Lower lobe of right lung (tissue), 2 donors: ENCODE results near the gene SGCB. TPM values are rescaled to one million over a fixed set of nuclear protein-coding genes. Genes with fewer than 3 reads are reported as not detected.
A peak's percentile ranks its signal among the peaks of the same experiment; 100 is the strongest.

Experiments
- ATAC-seq, 2 donors: fragments of 200-7000 bp; cut with Tn5 transposase; one replicate each; pipeline ENCODE4 v1.9.1; 2020 to 2022; ENCODE audit warnings: mild to moderate bottlenecking in 2 of 2, moderate library complexity in 2 of 2
- DNase-seq: peaks from one replicate; pipeline ENCODE4 v3.0.0-alpha.2; 2020
- H3K27ac ChIP-seq: fragments of 200-600 bp; one replicate; pipeline ENCODE4 v1.8.0; 2022
- H3K27me3 ChIP-seq: fragments of 200-600 bp; one replicate; pipeline ENCODE4 v1.8.0; 2022; ENCODE audit warnings: low read depth
- H3K36me3 ChIP-seq: fragments of 200-600 bp; one replicate; pipeline ENCODE4 v1.8.0; 2022; ENCODE audit warnings: mild to moderate bottlenecking
- H3K4me1 ChIP-seq: fragments of 200-600 bp; one replicate; pipeline ENCODE4 v1.8.0; 2022
- H3K4me3 ChIP-seq: fragments of 200-600 bp; one replicate; pipeline ENCODE4 v1.8.0; 2022; ENCODE audit warnings: mild to moderate bottlenecking
- H3K9me3 ChIP-seq: fragments of 200-600 bp; one replicate; pipeline ENCODE4 v1.8.0; 2022
- intact Hi-C: fragments of 100-400 bp; cut with DNase I; formaldehyde crosslinking; loops from one replicate; pipeline ENCODE4 v1.11.0; 2022
- total RNA-seq: library from RNA; stranded (reverse); fragmentation: NEBNext Ultra II Directional; extraction: Animal tissue kit (Norgen Biotek cat#: 25700); gene quantifications from one replicate; pipeline ENCODE4 v1.2.1, GENCODE V29; 2021
- TF ChIP-seq, protein P1 (sequence below): fragments of 200-600 bp; IDR thresholded peaks from one replicate; pipeline ENCODE4 v1.8.0; 2022; ENCODE audit warnings: antibody characterized with exemption, mild to moderate bottlenecking
- donor health status: DM: no; HTN: yes; CAD: no; lungs with severe emphysema.

The SGCB gene
- total RNA-seq, 1 donor from 2014 or later = 23.3 TPM

GRCh38 chr4:52045028-52045427 lies 6.9 kb upstream of the SGCB start:
- Histone ChIP-seq H3K9me3 (no peaks in the 10 kb centered on the region), H3K27ac (no peak overlapping the region), H3K4me3 (no peak overlapping the region), H3K36me3 (no peaks in the 10 kb centered on the region), H3K4me1 (no peaks in the 10 kb centered on the region), H3K27me3 (peaks cover 5% of the 10 kb centered on the region)
- intact Hi-C loops = no loop called here
- ATAC-seq (no peak), DNase-seq (no peak)
- TF ChIP-seq, protein P1, sequence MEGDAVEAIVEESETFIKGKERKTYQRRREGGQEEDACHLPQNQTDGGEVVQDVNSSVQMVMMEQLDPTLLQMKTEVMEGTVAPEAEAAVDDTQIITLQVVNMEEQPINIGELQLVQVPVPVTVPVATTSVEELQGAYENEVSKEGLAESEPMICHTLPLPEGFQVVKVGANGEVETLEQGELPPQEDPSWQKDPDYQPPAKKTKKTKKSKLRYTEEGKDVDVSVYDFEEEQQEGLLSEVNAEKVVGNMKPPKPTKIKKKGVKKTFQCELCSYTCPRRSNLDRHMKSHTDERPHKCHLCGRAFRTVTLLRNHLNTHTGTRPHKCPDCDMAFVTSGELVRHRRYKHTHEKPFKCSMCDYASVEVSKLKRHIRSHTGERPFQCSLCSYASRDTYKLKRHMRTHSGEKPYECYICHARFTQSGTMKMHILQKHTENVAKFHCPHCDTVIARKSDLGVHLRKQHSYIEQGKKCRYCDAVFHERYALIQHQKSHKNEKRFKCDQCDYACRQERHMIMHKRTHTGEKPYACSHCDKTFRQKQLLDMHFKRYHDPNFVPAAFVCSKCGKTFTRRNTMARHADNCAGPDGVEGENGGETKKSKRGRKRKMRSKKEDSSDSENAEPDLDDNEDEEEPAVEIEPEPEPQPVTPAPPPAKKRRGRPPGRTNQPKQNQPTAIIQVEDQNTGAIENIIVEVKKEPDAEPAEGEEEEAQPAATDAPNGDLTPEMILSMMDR = no peak

DNA sequence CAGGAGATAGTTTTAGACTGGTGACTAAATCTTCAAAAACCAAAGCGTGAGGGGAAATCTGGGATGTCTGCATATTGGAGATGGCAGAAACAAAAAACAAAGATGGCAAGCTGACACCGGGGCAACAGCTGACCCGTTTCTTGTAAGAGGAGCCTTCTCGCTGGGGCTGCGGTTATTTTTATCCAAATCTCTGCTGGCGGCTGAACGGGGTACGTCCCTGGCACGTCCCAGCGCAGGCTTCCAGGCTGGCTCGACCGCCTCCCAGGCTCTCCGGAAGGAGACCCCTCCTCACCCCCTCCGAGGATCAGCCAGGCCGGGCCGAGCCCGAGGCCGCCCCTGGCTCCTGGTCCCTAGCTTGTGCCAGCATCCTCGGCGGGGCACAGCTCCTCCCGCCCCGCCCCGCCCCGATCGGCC lies 403 bp downstream of the SGCB start:
- no peaks in the 10 kb centered on the region for H3K27me3 ChIP-seq
- intact Hi-C loops = no loop called here
- peaks cover 2% of the 10 kb centered on the region for H3K36me3 ChIP-seq
- DNase-seq (no peak), ATAC-seq (peak; percentile 47 to 64)
- H3K27ac ChIP-seq = peak overlapping the region; percentile 64
- H3K9me3 ChIP-seq = no peaks in the 10 kb centered on the region
- TF ChIP-seq, protein P1 = no peak
- peak overlapping the region; percentile 70 for H3K4me3 ChIP-seq
- H3K4me1 ChIP-seq = peaks cover 4% of the 10 kb centered on the region

DNA sequence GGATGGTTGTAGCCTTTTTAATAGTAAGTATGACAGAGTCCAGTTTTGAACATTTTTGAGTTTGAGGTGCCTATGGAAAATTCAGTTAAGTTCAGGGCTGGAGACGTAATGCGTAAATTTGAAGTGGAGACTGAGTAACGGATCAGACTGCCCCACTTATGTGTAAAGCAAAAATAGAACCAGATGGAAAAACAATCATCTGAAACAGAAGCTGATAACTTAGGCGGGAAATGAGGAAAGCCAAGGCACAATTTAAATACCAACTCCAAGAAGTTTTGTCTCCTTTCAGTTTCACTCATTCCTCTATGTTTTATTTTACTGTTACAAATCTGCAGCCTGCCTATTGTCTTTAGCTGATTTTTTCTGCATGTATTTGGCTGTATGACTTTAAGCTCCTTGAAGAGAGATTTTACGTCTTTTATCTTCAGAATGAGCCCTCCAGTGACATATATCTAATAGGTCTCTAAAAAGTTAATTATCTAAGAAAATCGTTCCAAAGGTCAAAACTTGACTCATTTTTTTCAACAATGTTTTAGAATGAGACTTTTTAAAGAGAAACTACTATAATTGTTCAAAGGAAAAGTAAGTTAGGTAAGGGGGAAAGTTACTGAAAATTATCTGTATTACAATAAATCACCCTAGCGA lies 1.1 kb downstream of the SGCB start:
- Histone ChIP-seq H3K4me3 (peak overlapping the region; percentile 70), H3K4me1 (peaks cover 4% of the 10 kb centered on the region), H3K27me3 (no peaks in the 10 kb centered on the region), H3K27ac (no peak overlapping the region), H3K9me3 (no peaks in the 10 kb centered on the region), H3K36me3 (peaks cover 4% of the 10 kb centered on the region)
- ATAC-seq = no peak
- TF ChIP-seq, protein P1 = no peak
- intact Hi-C loops = no loop called here
- no peak for DNase-seq

GRCh38 chr4:52035190-52035589 lies 2.9 kb downstream of the SGCB start:
- TF ChIP-seq, protein P1 = no peak
- no peaks in the 10 kb centered on the region for H3K27me3 ChIP-seq
- intact Hi-C loops = no loop called here
- no peak for ATAC-seq
- H3K27ac ChIP-seq = no peak overlapping the region
- no peaks in the 10 kb centered on the region for H3K9me3 ChIP-seq
- no peak for DNase-seq
- no peak overlapping the region for H3K4me3 ChIP-seq
- peaks cover 4% of the 10 kb centered on the region for H3K36me3 ChIP-seq
- peaks cover 4% of the 10 kb centered on the region for H3K4me1 ChIP-seq

DNA sequence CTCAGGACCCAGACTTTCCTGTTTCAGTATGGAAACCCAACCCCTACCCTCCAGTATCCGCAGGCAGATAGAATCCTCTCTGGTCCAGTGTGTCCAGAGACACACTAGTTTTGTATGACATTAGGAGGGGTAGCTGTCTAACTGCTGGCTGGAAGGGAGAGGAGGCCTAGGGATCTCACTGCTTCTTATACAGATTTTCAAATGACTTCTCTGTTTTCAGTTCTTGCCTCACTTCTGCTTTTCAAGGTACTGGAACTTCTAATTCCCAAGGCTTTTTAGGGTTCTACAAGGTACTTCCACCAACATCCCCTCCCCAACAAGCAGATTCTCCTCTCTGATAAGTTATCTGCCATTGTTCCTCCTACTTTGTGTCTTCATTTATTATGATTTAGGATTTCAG lies 6.1 kb downstream of the SGCB start:
- Histone ChIP-seq H3K27ac (no peak overlapping the region), H3K9me3 (no peaks in the 10 kb centered on the region), H3K4me3 (no peak overlapping the region), H3K36me3 (peaks cover 22% of the 10 kb centered on the region), H3K27me3 (no peaks in the 10 kb centered on the region), H3K4me1 (no peaks in the 10 kb centered on the region)
- no peak for DNase-seq
- intact Hi-C loops = no loop called here
- TF ChIP-seq, protein P1 = no peak
- ATAC-seq = no peak
